ENCODE results near the gene SLC35A4.
"Not testable (repeated sequence)": the region's sequence is repeated elsewhere in the genome, so short reads cannot be mapped to it uniquely, and the experiment has no call there.

The SLC35A4 gene

GRCh38 chr5:140598836-140599235 is 34.2 kb downstream of the SLC35A4 start:
- DNase-seq (ENCODE audit: low read depth), result no peak
- TF ChIP-seq CTCF (conservative IDR thresholded peaks at IDR 0.05; ENCODE audit: low read depth, low read length), result no peak
- H3K4me3 ChIP-seq (ENCODE audit: low read depth, low read length), result no peak overlapping the region

GRCh38 chr5:140600096-140600495 is 35.5 kb downstream of the SLC35A4 start:
- TF ChIP-seq CTCF (conservative IDR thresholded peaks at IDR 0.05; ENCODE audit: low read depth, low read length), result no peak
- no peak for DNase-seq (ENCODE audit: low read depth)
- no peak overlapping the region for H3K4me3 ChIP-seq (ENCODE audit: low read depth, low read length)

GRCh38 chr5:140602147-140602546 is 37.5 kb downstream of the SLC35A4 start:
- no peak overlapping the region for H3K4me3 ChIP-seq (ENCODE audit: low read depth, low read length)
- TF ChIP-seq CTCF (conservative IDR thresholded peaks at IDR 0.05; ENCODE audit: low read depth, low read length), result no peak
- no peak for DNase-seq (ENCODE audit: low read depth)

GRCh38 chr5:140603446-140603698 is 38.7 kb downstream of the SLC35A4 start:
- not testable (repeated sequence) for H3K4me3 ChIP-seq (ENCODE audit: low read depth, low read length); DNase-seq (ENCODE audit: low read depth)

GRCh38 chr5:140603734-140604133 is 39.1 kb downstream of the SLC35A4 start:
- H3K4me3 ChIP-seq (ENCODE audit: low read depth, low read length), result no peak overlapping the region
- DNase-seq (ENCODE audit: low read depth), result no peak
- TF ChIP-seq CTCF (conservative IDR thresholded peaks at IDR 0.05; ENCODE audit: low read depth, low read length), result no peak

- no peak for DNase-seq (ENCODE audit: low read depth)
- no peak overlapping the region for H3K4me3 ChIP-seq (ENCODE audit: low read depth, low read length)
- no peak for TF ChIP-seq CTCF (conservative IDR thresholded peaks at IDR 0.05; ENCODE audit: low read depth, low read length)
These were observed 41.3 kb downstream of the SLC35A4 start for GRCh38 chr5:140605879-140606278.

- no peak overlapping the region for H3K4me3 ChIP-seq (ENCODE audit: low read depth, low read length)
- no peak for TF ChIP-seq CTCF (conservative IDR thresholded peaks at IDR 0.05; ENCODE audit: low read depth, low read length)
- DNase-seq (ENCODE audit: low read depth), result no peak
These were observed 42.4 kb downstream of the SLC35A4 start for GRCh38 chr5:140607031-140607430.

- TF ChIP-seq CTCF (conservative IDR thresholded peaks at IDR 0.05; ENCODE audit: low read depth, low read length), result no peak
- no peak for DNase-seq (ENCODE audit: low read depth)
- no peak overlapping the region for H3K4me3 ChIP-seq (ENCODE audit: low read depth, low read length)
These were observed 44.1 kb downstream of the SLC35A4 start for GRCh38 chr5:140608722-140609121.
